OCI-LY7 (cell line): ENCODE data around the gene GSE1. TPM values are rescaled to one million over a fixed set of nuclear protein-coding genes. Genes with fewer than 3 reads are reported as not detected.

Source experiments
- BruUV-seq: library from RNA; stranded (reverse); fragments of 400-500 nt; replicated peaks from 2 replicates; lab custom pipeline; 2021; lab: Mats Ljungman, UMichigan
- CTCF ChIA-PET: fragments of 300-600 bp; sonication (Branson Sonifier 250); formaldehyde crosslinking; loops from one replicate; lab custom pipeline; 2022; ENCODE audit warnings: antibody characterized with exemption; ENCODE audit not compliant: unreplicated experiment; lab: Charles Lee
- POLR2A ChIA-PET: fragments of 300-600 bp; sonication (Branson Sonifier 250); formaldehyde crosslinking; loops from one replicate; lab custom pipeline; 2022; ENCODE audit warnings: antibody characterized with exemption; lab: Charles Lee
- DNase-seq: peaks from one replicate; pipeline ENCODE4 v3.0.0-alpha.2; 2015; ENCODE audit warnings: low spot score
- H2AFZ ChIP-seq: fragments of 200-600 bp; sonication (generic), shearing (Covaris generic); 2 replicates; pipeline ENCODE4 v1.6.1; 2014; ENCODE audit warnings: mild to moderate bottlenecking, antibody characterized with exemption, low read length, moderate library complexity
- H3K27ac ChIP-seq: fragments of 200-600 bp; sonication (generic); 2 replicates; pipeline ENCODE4 v1.5.1; 2014; ENCODE audit warnings: mixed run types, low read depth, mild to moderate bottlenecking, moderate library complexity, low read length, inconsistent platforms; ENCODE audit not compliant: poor library complexity, severe bottlenecking
- H3K36me3 ChIP-seq: fragments of 200-600 bp; sonication (generic); 2 replicates; pipeline ENCODE4 v1.6.1; 2014; ENCODE audit warnings: mild to moderate bottlenecking, antibody characterized with exemption, low read length, moderate library complexity, mixed read lengths; ENCODE audit not compliant: insufficient read depth
- H3K4me1 ChIP-seq: fragments of 200-600 bp; sonication (generic); 2 replicates; pipeline ENCODE4 v1.5.1; 2014; ENCODE audit warnings: mild to moderate bottlenecking, low read length; ENCODE audit not compliant: insufficient read depth, poor library complexity, severe bottlenecking
- H3K4me2 ChIP-seq: fragments of 200-600 bp; sonication (generic); 2 replicates; pipeline ENCODE4 v1.6.1; 2014; ENCODE audit warnings: mild to moderate bottlenecking, low read length
- H3K4me3 ChIP-seq: fragments of 200-600 bp; sonication (generic); 2 replicates; pipeline ENCODE4 v1.5.1; 2014; ENCODE audit warnings: mild to moderate bottlenecking, low read depth, low read length; ENCODE audit not compliant: poor library complexity, severe bottlenecking
- H3K79me2 ChIP-seq: fragments of 200-600 bp; sonication (generic); 2 replicates; pipeline ENCODE4 v1.6.1; 2016; ENCODE audit warnings: low read depth, mild to moderate bottlenecking, low read length, moderate library complexity, mixed read lengths; ENCODE audit not compliant: insufficient read depth
- H3K9me2 ChIP-seq: fragments of 200-600 bp; sonication (generic); 2 replicates; pipeline ENCODE4 v1.6.1; 2016; ENCODE audit warnings: mild to moderate bottlenecking, low read length, mixed read lengths; ENCODE audit not compliant: insufficient read depth
- H3K9me3 ChIP-seq: fragments of 200-600 bp; sonication (generic); 2 replicates; pipeline ENCODE4 v1.6.1; 2014; ENCODE audit warnings: mild to moderate bottlenecking, mixed run types, low read length, mixed read lengths
- H4K20me1 ChIP-seq: fragments of 200-600 bp; sonication (generic); 2 replicates; pipeline ENCODE4 v1.6.1; 2014; ENCODE audit warnings: mild to moderate bottlenecking, antibody characterized with exemption, low read length, moderate library complexity, mixed read lengths; ENCODE audit not compliant: insufficient read depth
- CTCF ChIP-seq: fragments of 200-600 bp; sonication (generic); conservative IDR thresholded peaks from 2 replicates; pipeline ENCODE4 v1.5.1; 2014; ENCODE audit warnings: mild to moderate bottlenecking, antibody characterized with exemption, low read length, moderate library complexity, mixed read lengths
- EZH2phosphoT487 ChIP-seq: fragments of 200-600 bp; sonication (generic); IDR thresholded peaks from 2 replicates; pipeline ENCODE4 v1.6.1; 2018; ENCODE audit warnings: low read depth, borderline replicate concordance, mild to moderate bottlenecking, mixed run types, antibody characterized with exemption, low read length, moderate library complexity, mixed read lengths
- intact Hi-C: fragments of 100-400 bp; cut with micrococcal nuclease; formaldehyde crosslinking; loops from one replicate; pipeline ENCODE4 v1.10.0; 2022; ENCODE audit not compliant: unreplicated experiment
- total RNA-seq, 2 experiments: library from RNA; depleted of rRNA in 1 of 2; stranded (reverse); fragments of >200 nt in 1 of 2; shearing (Covaris generic) in 1 of 2; gene quantifications; 2 replicates each; pipeline ENCODE4 v1.2.3, GENCODE V29; 2014 to 2022

GSE1 gene
- total RNA-seq, 2 experiments from 2014 or later, result 30.9 to 66.6 TPM

GRCh38 chr16:85569039-85569614, 44.0 kb upstream of the GSE1 start:
- Histone ChIP-seq H3K36me3 (no peaks in the 10 kb centered on the region), H3K4me2 (peak overlapping the region; percentile 75; the same call in 1 of the 2 replicates), H4K20me1 (peaks cover 2% of the 10 kb centered on the region; the same call in 1 of the 2 replicates), H3K79me2 (no peaks in the 10 kb centered on the region), H3K9me2 (no peaks in the 10 kb centered on the region), H3K9me3 (no peaks in the 10 kb centered on the region), H3K4me3 (no peak overlapping the region), H3K27ac (no peak overlapping the region), H3K4me1 (peaks cover 33% of the 10 kb centered on the region), H2AFZ (no peak overlapping the region; the same call in 1 of the 2 replicates)
- no peak for TF ChIP-seq CTCF
- DNase-seq, result no peak
- BruUV-seq, result no TSS peak
- ChIA-PET POLR2A (interaction anchor here (0.6 to 2.0 kb wide), 7 partner anchors 10 to 949 kb away, joined by 3 to 7 read pairs (median 4); no protein-coding TSS in a partner anchor), CTCF (no interaction called here)
- intact Hi-C loops, result no loop called here

- no peaks in the 10 kb centered on the region for H3K9me2 ChIP-seq
- no peak overlapping the region; the same call in 1 of the 2 replicates for H2AFZ ChIP-seq
- H3K27ac ChIP-seq, result peak overlapping the region; percentile 14
- H4K20me1 ChIP-seq, result no peaks in the 10 kb centered on the region
- intact Hi-C loops, result loop anchor here (5.0 kb wide), 1 partner anchor 43 kb away; the partner anchor contains the start of gene GSE1
- ChIA-PET CTCF (no interaction called here), POLR2A (interaction anchor here (0.6 to 2.0 kb wide), 7 partner anchors 10 to 950 kb away, joined by 3 to 7 read pairs (median 4); no protein-coding TSS in a partner anchor)
- BruUV-seq, result no TSS peak
- peak; percentile 70 for DNase-seq
- no peaks in the 10 kb centered on the region for H3K79me2 ChIP-seq
- peak overlapping the region; percentile 75 for H3K4me2 ChIP-seq
- H3K9me3 ChIP-seq, result no peaks in the 10 kb centered on the region
- H3K36me3 ChIP-seq, result no peaks in the 10 kb centered on the region
- TF ChIP-seq CTCF, result no peak
- TF ChIP-seq EZH2phosphoT487, result no peak
- H3K4me1 ChIP-seq, result peaks cover 33% of the 10 kb centered on the region
- peak overlapping the region; percentile 37 for H3K4me3 ChIP-seq
Measured at GRCh38 chr16:85569615-85570212, 43.4 kb upstream of the GSE1 start.
